Calu3 (cell line): ENCODE results near the gene CDAN1. TPM values are rescaled to one million over a fixed set of nuclear protein-coding genes. Genes with fewer than 3 reads are reported as not detected.

Experiments
- BruUV-seq: library from RNA; stranded (reverse); fragments of 400-500 nt; replicated peaks from 2 replicates; lab custom pipeline; 2021; lab: Mats Ljungman, UMichigan
- CTCF ChIA-PET: fragments of 300-600 bp; sonication (Branson Sonifier 250); formaldehyde crosslinking; loops from one replicate; lab custom pipeline; 2022; ENCODE audit warnings: antibody characterized with exemption; lab: Charles Lee
- DNase-seq: peaks from one replicate; pipeline ENCODE4 v3.0.0; 2022
- H3K27ac Mint-ChIP-seq: one replicate; pipeline ENCODE4 v1.8.0; 2022; ENCODE audit warnings: mixed read lengths; ENCODE audit not compliant: unreplicated experiment
- H3K27me3 Mint-ChIP-seq: one replicate; pipeline ENCODE4 v1.8.0; 2022; ENCODE audit warnings: mixed read lengths; ENCODE audit not compliant: unreplicated experiment
- H3K36me3 Mint-ChIP-seq: one replicate; pipeline ENCODE4 v1.8.0; 2022; ENCODE audit warnings: mild to moderate bottlenecking, moderate library complexity, mixed read lengths; ENCODE audit not compliant: insufficient read depth, unreplicated experiment
- H3K4me1 Mint-ChIP-seq: one replicate; pipeline ENCODE4 v1.8.0; 2022; ENCODE audit warnings: mild to moderate bottlenecking, low read depth, mixed read lengths; ENCODE audit not compliant: unreplicated experiment
- H3K4me3 Mint-ChIP-seq: one replicate; pipeline ENCODE4 v1.8.0; 2022; ENCODE audit warnings: mild to moderate bottlenecking, low read depth, moderate library complexity, mixed read lengths; ENCODE audit not compliant: unreplicated experiment
- H3K9me3 Mint-ChIP-seq: one replicate; pipeline ENCODE4 v1.8.0; 2022; ENCODE audit warnings: low read depth, mixed read lengths; ENCODE audit not compliant: unreplicated experiment
- CTCF ChIP-seq: fragments of 200-600 bp; IDR thresholded peaks from one replicate; pipeline ENCODE4 v1.8.0; 2022; ENCODE audit warnings: antibody characterized with exemption; ENCODE audit not compliant: unreplicated experiment
- intact Hi-C: fragments of 100-400 bp; cut with micrococcal nuclease; formaldehyde crosslinking; loops from one replicate; pipeline ENCODE4 v1.10.0; 2022; ENCODE audit not compliant: unreplicated experiment
- total RNA-seq: library from RNA; stranded (reverse); gene quantifications from 2 replicates; pipeline ENCODE4 v1.2.3, GENCODE V29; 2022

Gene CDAN1
- total RNA-seq, 1 experiment from 2014 or later = 11.3 TPM

- CTCF ChIA-PET = no interaction called here
- TF ChIP-seq CTCF = no peak
- no peak overlapping the region for H3K4me3 Mint-ChIP-seq
- intact Hi-C loops = no loop called here
- H3K27me3 Mint-ChIP-seq = peaks cover 11% of the 10 kb centered on the region
- H3K27ac Mint-ChIP-seq = no peak overlapping the region
- no peaks in the 10 kb centered on the region for H3K36me3 Mint-ChIP-seq
- BruUV-seq = no TSS peak
- H3K4me1 Mint-ChIP-seq = no peaks in the 10 kb centered on the region
- H3K9me3 Mint-ChIP-seq = no peaks in the 10 kb centered on the region
- no peak for DNase-seq
Observed at GRCh38 chr15:42693496-42693895, 43.4 kb downstream of the CDAN1 start.

GRCh38 chr15:42692997-42693396, 43.9 kb downstream of the CDAN1 start:
- intact Hi-C loops = no loop called here
- TF ChIP-seq CTCF = no peak
- Mint-ChIP-seq H3K4me1 (no peaks in the 10 kb centered on the region), H3K36me3 (no peaks in the 10 kb centered on the region), H3K4me3 (no peak overlapping the region), H3K9me3 (no peaks in the 10 kb centered on the region), H3K27me3 (peaks cover 11% of the 10 kb centered on the region), H3K27ac (no peak overlapping the region)
- CTCF ChIA-PET = no interaction called here
- BruUV-seq = no TSS peak
- DNase-seq = no peak

- Mint-ChIP-seq H3K36me3 (no peaks in the 10 kb centered on the region), H3K9me3 (no peaks in the 10 kb centered on the region), H3K4me1 (no peaks in the 10 kb centered on the region), H3K27me3 (peaks cover 11% of the 10 kb centered on the region), H3K4me3 (no peak overlapping the region), H3K27ac (no peak overlapping the region)
- CTCF ChIA-PET = no interaction called here
- no peak for TF ChIP-seq CTCF
- DNase-seq = no peak
- intact Hi-C loops = no loop called here
- no TSS peak for BruUV-seq
Observed at GRCh38 chr15:42692536-42692935, 44.4 kb downstream of the CDAN1 start.

- DNase-seq = no peak
- intact Hi-C loops = no loop called here
- no peak overlapping the region for H3K27ac Mint-ChIP-seq
- no peak overlapping the region for H3K4me3 Mint-ChIP-seq
- no peaks in the 10 kb centered on the region for H3K4me1 Mint-ChIP-seq
- no peaks in the 10 kb centered on the region for H3K9me3 Mint-ChIP-seq
- TF ChIP-seq CTCF = no peak
- CTCF ChIA-PET = no interaction called here
- no peaks in the 10 kb centered on the region for H3K36me3 Mint-ChIP-seq
- no TSS peak for BruUV-seq
- peaks cover 11% of the 10 kb centered on the region for H3K27me3 Mint-ChIP-seq
Observed at GRCh38 chr15:42691770-42692169, 45.2 kb downstream of the CDAN1 start.
